HG02623 (cell line): ENCODE measurements around the gene RPL37A.
A peak's percentile ranks its signal among the peaks of the same experiment; 100 is the strongest.

Experiments used
- ATAC-seq: cut with Tn5 transposase; IDR thresholded peaks from one replicate; pipeline ENCODE4 v1.9.1; 2021; ENCODE audit warnings: moderate library complexity; ENCODE audit not compliant: unreplicated experiment

RPL37A gene

GRCh38 chr2:216486708-216487107 lies 11.9 kb upstream of the RPL37A start:
- no peak for ATAC-seq

DNA sequence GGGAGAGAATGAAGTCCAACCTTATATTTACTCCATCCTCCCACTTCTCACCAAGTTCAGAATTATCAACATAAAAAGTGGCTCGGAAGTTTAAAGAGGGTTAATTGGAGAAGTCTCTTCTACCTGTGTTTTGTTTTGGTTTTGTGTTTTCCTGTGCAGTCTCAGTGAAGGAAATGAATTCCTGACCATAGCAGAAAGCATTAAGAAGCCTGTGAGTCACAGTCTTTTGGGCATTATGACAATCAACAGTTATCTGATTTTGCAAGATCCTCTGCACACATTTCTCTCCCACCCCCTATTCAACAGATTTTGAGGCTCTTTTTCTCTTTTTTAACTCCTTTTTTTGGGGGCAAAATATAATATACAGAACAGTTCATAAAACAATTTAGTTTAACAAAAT lies 8.6 kb upstream of the RPL37A start:
- no peak for ATAC-seq

- ATAC-seq: peak; percentile 72
Measured at GRCh38 chr2:216491793-216492596, 6.6 kb upstream of the RPL37A start.

DNA sequence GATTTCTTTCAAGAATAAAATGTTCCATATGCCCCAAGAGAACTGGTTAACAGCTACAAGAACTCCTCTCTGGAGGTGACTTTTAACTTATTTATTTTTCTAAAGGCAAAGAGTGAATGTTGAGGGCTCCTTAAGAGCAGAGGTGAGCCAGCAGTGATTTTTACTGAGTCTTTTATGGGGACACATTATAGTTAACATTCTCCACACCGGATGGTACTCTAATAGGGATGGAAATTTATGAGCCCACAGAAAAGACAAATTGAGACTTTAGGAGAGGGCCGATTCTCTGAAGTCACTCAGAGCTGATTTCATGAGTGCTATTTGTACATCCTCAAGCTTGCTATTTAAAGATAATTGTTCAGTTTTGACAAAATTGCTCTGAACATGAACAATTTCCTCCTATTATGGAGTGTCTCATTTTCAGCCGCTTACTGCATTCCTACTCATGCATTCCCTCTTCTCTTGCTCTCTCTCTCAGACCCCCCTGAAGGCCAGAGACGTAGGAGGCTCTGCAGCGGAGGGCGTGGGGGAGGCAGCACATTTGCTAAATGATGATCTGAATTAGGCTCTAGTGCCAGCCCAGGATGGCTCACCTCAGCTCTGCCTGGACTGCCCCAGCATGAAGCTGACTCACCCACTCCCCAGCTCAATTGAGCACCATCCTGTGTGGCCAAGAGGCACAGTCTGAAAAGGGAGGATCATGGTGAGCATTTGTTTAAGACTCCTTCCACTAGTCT lies 5.9 kb upstream of the RPL37A start:
- no peak for ATAC-seq

DNA sequence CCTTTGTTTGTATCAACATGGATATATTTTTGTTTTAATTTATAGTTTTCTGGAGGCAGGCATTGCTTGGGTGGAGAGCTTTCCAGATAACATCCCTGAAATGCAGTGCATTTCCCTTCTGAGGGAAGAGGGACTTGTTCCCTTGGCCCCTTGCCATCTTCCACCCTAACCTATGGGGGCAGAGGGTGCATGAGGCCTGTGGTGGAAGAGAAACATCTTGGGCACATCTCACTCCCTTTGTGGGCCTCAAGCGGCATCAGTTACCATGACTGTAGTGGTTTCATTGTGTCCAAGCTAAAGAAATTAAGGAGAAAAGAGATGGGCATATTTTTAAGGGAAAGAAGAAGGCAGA lies 5.3 kb upstream of the RPL37A start:
- ATAC-seq: no peak

DNA sequence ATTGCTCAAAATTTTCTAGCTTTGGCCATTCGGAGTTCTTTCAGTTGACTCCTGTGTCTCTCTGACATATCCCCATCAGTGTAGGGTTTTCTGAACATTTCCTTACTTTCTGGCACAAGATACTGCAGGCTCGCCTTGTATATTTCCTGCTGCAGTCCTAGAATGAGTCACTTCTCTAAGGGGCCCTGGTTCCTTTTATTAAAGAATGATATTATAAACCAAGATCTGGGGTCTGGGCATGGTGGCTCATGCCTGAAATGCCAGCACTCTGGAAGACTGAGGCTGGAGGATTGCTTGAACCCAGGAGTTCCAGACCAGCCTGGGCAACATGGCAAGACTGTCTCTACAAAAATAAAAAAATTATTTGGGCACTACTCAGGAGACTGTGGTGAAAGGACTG lies 3.0 kb upstream of the RPL37A start:
- ATAC-seq: no peak

- ATAC-seq: no peak
Measured at GRCh38 chr2:216497382-216498069, 1.1 kb upstream of the RPL37A start.

- no peak for ATAC-seq
Measured at GRCh38 chr2:216498070-216498378, 620 bp upstream of the RPL37A start.

DNA sequence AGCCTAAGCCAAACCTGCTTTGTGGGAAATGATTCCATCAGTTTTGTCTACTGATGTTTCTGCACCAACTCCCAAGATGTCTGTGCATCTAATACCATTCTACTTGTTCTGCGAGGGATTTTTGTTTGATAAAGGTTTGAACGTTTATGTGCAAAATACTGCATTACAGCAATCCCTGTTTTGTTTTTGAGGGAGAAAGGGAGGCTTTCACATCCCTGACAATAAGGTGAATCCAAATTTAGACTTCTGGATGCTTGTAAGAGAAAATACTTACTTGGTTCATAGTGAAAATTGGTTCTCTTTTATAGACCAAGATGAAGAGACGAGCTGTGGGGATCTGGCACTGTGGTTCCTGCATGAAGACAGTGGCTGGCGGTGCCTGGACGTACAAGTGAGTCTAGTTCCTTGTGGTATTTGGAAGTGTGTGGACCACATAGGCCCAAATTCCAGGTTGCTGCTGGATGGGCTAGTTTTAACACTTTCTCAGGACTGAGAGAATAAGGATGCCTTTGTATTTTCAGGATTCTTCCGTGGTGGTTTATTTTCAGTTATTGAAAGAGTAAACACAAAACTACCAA lies 1.1 kb downstream of the RPL37A start:
- ATAC-seq: no peak

DNA sequence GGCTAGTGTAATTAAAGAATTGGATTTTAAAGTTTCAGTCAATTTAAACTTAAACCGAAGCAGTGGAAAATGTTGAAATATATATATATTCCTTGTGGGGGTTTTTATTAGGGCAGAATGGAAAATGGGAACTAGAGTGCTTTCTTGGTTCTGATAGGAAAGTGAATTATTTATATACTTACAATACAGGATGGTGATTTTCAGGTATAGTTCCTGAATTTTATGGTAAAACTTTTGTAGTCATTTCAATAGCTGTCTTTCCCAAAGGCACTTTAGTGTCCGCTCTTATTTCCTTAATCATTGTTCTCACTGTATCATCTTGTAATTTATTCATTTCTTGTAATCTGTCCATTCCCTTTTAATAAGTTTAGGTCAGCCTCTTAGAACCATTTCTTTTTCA lies 1.9 kb downstream of the RPL37A start:
- no peak for ATAC-seq

DNA sequence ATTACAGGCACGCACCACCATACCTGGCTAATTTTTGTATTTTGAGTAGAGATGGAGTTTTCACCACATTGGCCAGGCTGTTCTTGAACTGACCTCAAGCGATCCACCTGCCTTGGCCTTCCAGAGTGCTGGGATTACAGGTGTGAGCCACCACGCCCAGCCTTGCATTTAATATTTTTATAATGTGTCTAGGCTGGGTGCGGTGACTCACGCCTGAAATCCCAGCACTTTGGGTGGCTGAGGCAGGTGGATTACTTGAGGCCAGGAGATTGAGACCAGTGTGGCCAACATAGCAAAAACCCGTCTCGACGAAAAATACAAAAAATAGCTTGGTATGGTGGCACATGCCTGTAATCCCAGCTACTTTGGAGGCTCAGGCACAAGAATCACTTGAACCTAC lies 3.2 kb downstream of the RPL37A start:
- ATAC-seq: no peak

DNA sequence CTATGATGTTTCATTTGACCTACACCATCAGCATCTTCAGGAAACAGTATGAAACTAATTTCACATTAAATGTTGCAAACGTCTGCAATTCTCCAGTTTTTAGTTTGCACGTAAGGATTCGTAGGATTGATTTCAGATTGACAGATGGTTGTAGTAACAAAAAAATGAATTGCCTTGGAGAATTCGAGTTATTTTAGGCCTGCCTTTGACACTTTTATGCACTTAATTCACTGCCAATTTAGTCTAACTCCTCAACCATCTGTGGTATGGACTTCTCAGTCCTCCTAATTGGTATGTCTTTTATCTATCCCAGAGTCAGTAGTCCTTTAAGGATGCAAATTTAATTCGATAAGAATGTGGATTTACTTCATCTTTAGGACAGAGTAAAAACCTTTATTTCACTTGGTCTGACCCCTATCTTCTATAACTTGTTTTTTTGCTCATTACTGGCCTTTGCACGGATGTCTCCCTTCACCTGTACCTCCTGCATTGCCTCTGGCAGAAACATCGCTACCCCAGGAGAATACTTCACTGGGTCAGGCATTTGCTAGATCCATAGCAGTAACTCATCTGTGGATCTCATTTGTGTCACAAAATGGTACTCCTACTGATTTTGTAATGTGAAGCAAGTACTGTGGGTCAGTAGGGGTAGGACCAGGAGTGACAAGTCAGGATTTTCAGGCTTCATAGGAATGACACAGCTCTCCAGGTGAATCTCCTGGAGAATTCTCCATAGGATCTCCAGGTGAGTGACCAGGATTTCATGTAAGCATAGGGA lies 3.9 kb downstream of the RPL37A start:
- ATAC-seq: no peak

- no peak for ATAC-seq
Measured at GRCh38 chr2:216503159-216503629, 4.5 kb downstream of the RPL37A start.

DNA sequence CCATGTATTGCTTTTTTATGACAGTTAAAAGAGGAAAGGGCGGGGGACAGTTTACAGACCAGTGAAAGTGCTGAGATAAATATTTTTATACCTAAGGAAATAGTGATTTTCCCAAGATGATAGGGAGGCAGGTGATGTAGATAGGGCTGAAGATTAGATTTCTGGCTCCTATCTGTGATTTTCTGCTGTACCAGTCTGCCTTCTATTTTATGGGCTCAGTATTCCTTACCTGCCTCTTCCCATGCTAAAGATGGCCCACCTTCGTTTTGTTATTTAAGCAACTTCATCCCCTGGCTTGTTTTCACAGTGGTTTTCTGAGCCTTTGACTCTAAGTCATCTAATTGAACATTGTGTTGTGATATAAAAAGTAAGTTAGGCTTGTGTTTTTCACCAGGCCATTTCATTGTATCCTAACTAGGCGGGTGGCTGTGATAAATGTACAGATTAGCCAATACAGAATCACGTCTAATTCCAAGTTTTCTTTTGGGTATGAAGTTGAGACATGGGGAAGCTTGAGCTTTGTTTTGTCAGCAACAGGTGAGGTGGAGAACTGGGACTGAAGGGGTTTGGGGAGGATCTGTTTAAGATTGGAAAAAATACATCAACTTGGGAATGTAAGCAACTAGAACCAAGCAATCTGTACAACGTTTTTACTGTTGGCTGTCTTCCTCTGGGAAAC lies 5.2 kb downstream of the RPL37A start:
- ATAC-seq: no peak

GRCh38 chr2:216504376-216504762 lies 5.7 kb downstream of the RPL37A start:
- no peak for ATAC-seq

GRCh38 chr2:216505133-216506106 lies 6.8 kb downstream of the RPL37A start:
- no peak for ATAC-seq

DNA sequence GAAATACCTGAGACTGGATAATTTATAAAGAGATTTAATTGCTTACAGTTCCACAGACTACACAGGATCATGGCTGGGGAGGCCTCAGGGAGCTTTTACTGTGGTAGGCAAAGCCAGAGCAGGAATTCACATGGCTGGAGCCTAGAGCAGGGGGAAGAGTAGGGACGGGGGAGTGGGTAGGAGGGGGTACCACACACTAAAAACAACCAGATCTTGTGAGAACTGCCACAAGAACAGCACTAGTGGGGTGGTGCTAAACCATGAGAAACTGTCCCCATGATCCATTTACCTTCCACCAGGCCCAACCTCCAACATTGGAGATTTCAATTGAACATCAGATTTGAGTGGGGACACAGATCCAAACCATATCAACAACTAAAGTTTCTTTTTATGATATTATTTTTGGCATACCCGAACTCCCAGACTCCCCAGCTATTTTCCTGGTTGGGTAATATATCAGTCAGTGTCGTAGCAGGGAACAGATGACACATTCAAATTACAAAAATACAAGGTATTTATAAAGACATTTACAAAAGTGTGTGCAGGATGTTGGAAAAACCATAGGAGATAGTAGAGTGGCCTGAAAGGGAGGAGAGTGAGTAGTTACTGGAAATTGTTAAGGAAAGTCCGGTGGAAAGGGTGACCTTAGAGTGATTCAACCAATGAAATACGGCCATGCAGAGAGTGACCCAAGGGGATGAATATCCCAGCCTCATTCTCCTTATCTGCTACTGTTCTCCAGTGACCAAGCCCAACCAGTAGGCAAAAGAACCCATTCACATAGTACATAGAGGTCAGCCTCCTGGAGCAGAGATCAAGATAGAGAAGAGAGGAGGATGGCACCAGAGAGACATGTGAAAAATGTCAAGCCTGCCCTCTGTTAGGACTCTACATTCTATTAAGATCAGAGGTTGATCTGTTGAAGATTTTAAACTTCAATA lies 8.8 kb downstream of the RPL37A start:
- no peak for ATAC-seq

- no peak for ATAC-seq
Measured at GRCh38 chr2:216508229-216508628, 9.6 kb downstream of the RPL37A start.
